ENCODE results near the gene DNHD1.
"Not testable (repeated sequence)": the region's sequence is repeated elsewhere in the genome, so short reads cannot be mapped to it uniquely, and the experiment has no call there.

Gene DNHD1

GRCh38 chr11:6480299-6480914 is 16.7 kb upstream of the DNHD1 start:
- no peak for FAIRE-seq

- peak; percentile 71 for FAIRE-seq
Observed at GRCh38 chr11:6481012-6481923, 15.8 kb upstream of the DNHD1 start, which contains the start of the genes ARFIP2 and TIMM10B. TSS of gene ARFIP2 (minus strand) at chr11:6481331. CDS start at chr11:6480421, 910 bp downstream. TSS of gene TIMM10B (plus strand) at chr11:6481501. CDS start at chr11:6481517, 16 bp downstream.

GRCh38 chr11:6481924-6482275 is 15.2 kb upstream of the DNHD1 start:
- FAIRE-seq: no peak

- no peak for FAIRE-seq
Observed at GRCh38 chr11:6482441-6482840, 14.6 kb upstream of the DNHD1 start.

- FAIRE-seq: no peak
Observed at GRCh38 chr11:6483015-6483414, 14.1 kb upstream of the DNHD1 start.

GRCh38 chr11:6485661-6486060 is 11.4 kb upstream of the DNHD1 start:
- FAIRE-seq: no peak

- FAIRE-seq: no peak
Observed at GRCh38 chr11:6486256-6486655, 10.8 kb upstream of the DNHD1 start.

GRCh38 chr11:6486938-6487337 is 10.1 kb upstream of the DNHD1 start:
- no peak for FAIRE-seq

GRCh38 chr11:6488342-6488741 is 8.7 kb upstream of the DNHD1 start:
- FAIRE-seq: no peak

- no peak for FAIRE-seq
Observed at GRCh38 chr11:6488821-6489220, 8.3 kb upstream of the DNHD1 start.

- FAIRE-seq: no peak
Observed at GRCh38 chr11:6489306-6489705, 7.8 kb upstream of the DNHD1 start.

- no peak for FAIRE-seq
Observed at GRCh38 chr11:6498121-6498520, 1.0 kb downstream of the DNHD1 start.

GRCh38 chr11:6498544-6498943 is 1.5 kb downstream of the DNHD1 start:
- FAIRE-seq: no peak

GRCh38 chr11:6502382-6502781 is 5.3 kb downstream of the DNHD1 start:
- no peak for FAIRE-seq

GRCh38 chr11:6504166-6504565 is 7.1 kb downstream of the DNHD1 start:
- FAIRE-seq: no peak

GRCh38 chr11:6505577-6506240 is 8.6 kb downstream of the DNHD1 start:
- peak; percentile 95 for FAIRE-seq

- no peak for FAIRE-seq
Observed at GRCh38 chr11:6516865-6517264, 19.8 kb downstream of the DNHD1 start.

- FAIRE-seq: no peak
Observed at GRCh38 chr11:6520265-6520664, 23.2 kb downstream of the DNHD1 start.

- not testable (repeated sequence) for FAIRE-seq
Observed at GRCh38 chr11:6521946-6522345, 24.9 kb downstream of the DNHD1 start.

- no peak for FAIRE-seq
Observed at GRCh38 chr11:6523253-6523652, 26.2 kb downstream of the DNHD1 start.

GRCh38 chr11:6526411-6527135 is 29.5 kb downstream of the DNHD1 start:
- FAIRE-seq: no peak

- no peak for FAIRE-seq
Observed at GRCh38 chr11:6529266-6529665, 32.2 kb downstream of the DNHD1 start.

GRCh38 chr11:6530848-6531247 is 33.8 kb downstream of the DNHD1 start:
- no peak for FAIRE-seq
